Lung (tissue), 12 donors: ENCODE results near the gene CAPN13. TPM values are rescaled to one million over a fixed set of nuclear protein-coding genes. Genes with fewer than 3 reads are reported as not detected.

ENCODE experiments used
- ATAC-seq: fragments of 200-7000 bp; cut with Tn5 transposase; one replicate; pipeline ENCODE4 v1.9.1; 2020; ENCODE audit warnings: moderate number of reproducible peaks; ENCODE audit not compliant: insufficient read depth, low FRiP score
- DNase-seq, 3 donors: peaks; one replicate each; pipeline ENCODE4 v3.0.0-alpha.2; 2013 to 2017
- H3K27ac ChIP-seq, 2 donors: one replicate each; pipeline ENCODE4 v1.5.1; 2013; ENCODE audit warnings: mild to moderate bottlenecking in 2 of 2, moderate library complexity in 2 of 2, control low read depth in 1 of 2, inconsistent platforms in 1 of 2, low read depth in 1 of 2, low read length in 1 of 2
- H3K27me3 ChIP-seq, 3 donors: one replicate each; pipeline ENCODE4 v1.5.1; 2013; ENCODE audit warnings: low read length in 2 of 3; ENCODE audit not compliant: control insufficient read depth in 3 of 3, insufficient read depth in 3 of 3
- H3K36me3 ChIP-seq, 4 donors: one replicate each; pipeline ENCODE4 v1.5.1; 2013; ENCODE audit warnings: low read length in 4 of 4, mild to moderate bottlenecking in 1 of 4, moderate library complexity in 1 of 4; ENCODE audit not compliant: control insufficient read depth in 4 of 4, insufficient read depth in 4 of 4
- H3K4me1 ChIP-seq, 5 donors: one replicate each; pipeline ENCODE4 v1.5.1; 2013; ENCODE audit warnings: low read length in 5 of 5, mild to moderate bottlenecking in 2 of 5, moderate library complexity in 1 of 5; ENCODE audit not compliant: control insufficient read depth in 5 of 5, insufficient read depth in 5 of 5
- H3K4me3 ChIP-seq: one replicate; pipeline ENCODE4 v1.5.1; 2013; ENCODE audit warnings: mild to moderate bottlenecking, control low read depth, moderate library complexity
- H3K9ac ChIP-seq, 2 donors: one replicate each; pipeline ENCODE4 v1.5.1; 2013; ENCODE audit warnings: low read length in 2 of 2, control low read depth in 1 of 2; ENCODE audit not compliant: insufficient read depth in 1 of 2
- H3K9me3 ChIP-seq, 4 donors: one replicate each; pipeline ENCODE4 v1.5.1; 2013; ENCODE audit warnings: low read length in 3 of 4, mild to moderate bottlenecking in 1 of 4, moderate library complexity in 1 of 4; ENCODE audit not compliant: control insufficient read depth in 4 of 4, insufficient read depth in 3 of 4
- WGBS, 2 donors: extraction: QIAGEN DNeasy Blood & Tissue Kit; methylation state at CpG; one replicate each; pipeline ENCODE4 v1.1.7; 2013; 5-methylcytosine and 5-hydroxymethylcytosine counted together
- polyA plus RNA-seq, 2 donors: library from polyadenylated mRNA; stranded (reverse); fragments of 200-250 nt; gene quantifications; one replicate each; pipeline ENCODE4 v1.2.1, GENCODE V29; 2013
- total RNA-seq, 2 donors: library from RNA; depleted of rRNA in 1 of 2; stranded (reverse); fragments of >200 nt in 1 of 2; gene quantifications; one replicate each; pipeline ENCODE4 v1.2.1, GENCODE V29; 2014 to 2021
- TF ChIP-seq, protein P1 (sequence below): IDR thresholded peaks from 2 replicates; pipeline ENCODE4 v1.5.1; 2012; ENCODE audit warnings: mild to moderate bottlenecking; ENCODE audit errors: control extremely low read depth, extremely low read depth
- donor health status: control.
- donor health status: control.
- donor health status: Bipolar disorder and iron deficiency.
- donor health status: healthy.
- donor health status: DM: yes; HTN: yes; CAD: no.

CAPN13 gene
- total and polyA plus RNA-seq, 4 donors, result 6.6 to 31.6 (median 8.2) TPM

DNA sequence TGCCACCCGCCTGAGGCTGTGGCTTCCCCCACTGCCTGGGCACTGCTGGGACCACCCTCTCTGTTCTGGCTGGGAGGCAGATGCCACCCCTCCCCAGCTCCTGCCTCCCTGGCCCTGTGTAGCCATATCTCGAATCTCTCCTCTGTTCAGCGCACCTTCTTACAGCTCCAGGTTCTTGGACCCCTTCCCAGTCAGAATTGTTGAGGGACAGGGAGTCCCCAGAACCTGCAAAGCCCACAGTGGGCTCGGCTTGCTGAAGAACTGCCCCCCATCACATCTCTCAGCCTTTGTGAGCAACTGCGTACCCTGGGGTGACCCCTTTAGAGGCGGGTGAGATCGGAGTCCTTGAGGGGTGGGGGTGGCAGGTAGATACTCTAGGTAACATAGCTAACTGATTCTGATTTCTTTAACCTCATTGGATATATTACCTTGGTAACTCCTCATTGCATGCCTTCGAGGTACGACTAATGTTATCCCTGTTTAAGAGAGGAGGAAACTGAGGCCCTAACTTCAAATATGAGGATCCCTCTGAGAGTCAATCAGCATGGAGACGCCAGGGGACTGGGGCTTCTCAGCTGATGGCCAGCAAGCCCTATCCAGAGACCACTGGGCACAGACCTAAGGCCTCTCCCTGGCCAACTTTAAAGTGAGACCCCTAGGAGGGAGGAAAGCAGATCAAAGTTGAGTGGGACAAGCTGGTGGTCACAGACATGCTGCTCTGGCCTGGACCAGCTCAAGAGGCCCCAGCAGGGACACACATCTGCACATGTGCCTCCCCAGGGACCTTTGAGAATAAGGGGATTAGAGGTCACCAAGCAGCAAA lies 101.3 kb downstream of the CAPN13 start:
- 95 to 97% methylated on average over 10 of the region's 10 CpGs for WGBS, 2 donors
- TF ChIP-seq, protein P1, sequence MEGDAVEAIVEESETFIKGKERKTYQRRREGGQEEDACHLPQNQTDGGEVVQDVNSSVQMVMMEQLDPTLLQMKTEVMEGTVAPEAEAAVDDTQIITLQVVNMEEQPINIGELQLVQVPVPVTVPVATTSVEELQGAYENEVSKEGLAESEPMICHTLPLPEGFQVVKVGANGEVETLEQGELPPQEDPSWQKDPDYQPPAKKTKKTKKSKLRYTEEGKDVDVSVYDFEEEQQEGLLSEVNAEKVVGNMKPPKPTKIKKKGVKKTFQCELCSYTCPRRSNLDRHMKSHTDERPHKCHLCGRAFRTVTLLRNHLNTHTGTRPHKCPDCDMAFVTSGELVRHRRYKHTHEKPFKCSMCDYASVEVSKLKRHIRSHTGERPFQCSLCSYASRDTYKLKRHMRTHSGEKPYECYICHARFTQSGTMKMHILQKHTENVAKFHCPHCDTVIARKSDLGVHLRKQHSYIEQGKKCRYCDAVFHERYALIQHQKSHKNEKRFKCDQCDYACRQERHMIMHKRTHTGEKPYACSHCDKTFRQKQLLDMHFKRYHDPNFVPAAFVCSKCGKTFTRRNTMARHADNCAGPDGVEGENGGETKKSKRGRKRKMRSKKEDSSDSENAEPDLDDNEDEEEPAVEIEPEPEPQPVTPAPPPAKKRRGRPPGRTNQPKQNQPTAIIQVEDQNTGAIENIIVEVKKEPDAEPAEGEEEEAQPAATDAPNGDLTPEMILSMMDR, result no peak
- no peak for DNase-seq
- H3K27me3 ChIP-seq, result no peaks in the 10 kb centered on the region
- no peak overlapping the region for H3K27ac ChIP-seq
- no peak overlapping the region for H3K9ac ChIP-seq
- H3K9me3 ChIP-seq, result peaks cover 0 to 12% (median 6%) of the 10 kb centered on the region in 4 donors
- no peaks in the 10 kb centered on the region for H3K36me3 ChIP-seq
- H3K4me1 ChIP-seq, result peaks cover 0 to 6% (median 0%) of the 10 kb centered on the region in 5 donors
- no peak overlapping the region for H3K4me3 ChIP-seq
- ATAC-seq, result no peak

DNA sequence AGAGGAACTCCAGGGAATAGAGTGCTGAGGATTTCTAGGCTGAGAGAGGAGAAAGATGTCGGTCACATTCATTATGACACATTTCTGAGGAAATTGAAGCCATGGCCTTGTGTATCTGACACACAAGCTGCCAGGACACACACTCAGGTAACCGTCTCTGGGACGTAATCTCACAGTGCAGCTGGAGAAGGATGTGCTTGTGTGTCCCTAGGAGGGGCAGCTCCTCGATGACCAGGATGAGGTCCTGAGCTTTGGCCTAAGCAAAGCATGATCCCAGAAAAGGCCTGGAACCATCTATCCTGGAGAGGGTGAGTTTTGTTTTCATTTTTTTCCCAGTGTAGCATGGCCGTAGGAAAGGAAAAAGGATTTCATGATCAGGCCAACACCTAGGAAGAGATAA lies 102.2 kb downstream of the CAPN13 start:
- DNase-seq (no peak), ATAC-seq (no peak)
- Histone ChIP-seq H3K27me3 (no peaks in the 10 kb centered on the region), H3K4me1 (peaks cover 0 to 6% (median 0%) of the 10 kb centered on the region in 5 donors), H3K36me3 (no peaks in the 10 kb centered on the region), H3K27ac (no peak overlapping the region), H3K9ac (no peak overlapping the region), H3K4me3 (no peak overlapping the region), H3K9me3 (peaks cover 0 to 16% (median 6%) of the 10 kb centered on the region in 4 donors)
- 76 to 80% methylated on average over 5 of the region's 5 CpGs for WGBS, 2 donors
- TF ChIP-seq, protein P1, result no peak

DNA sequence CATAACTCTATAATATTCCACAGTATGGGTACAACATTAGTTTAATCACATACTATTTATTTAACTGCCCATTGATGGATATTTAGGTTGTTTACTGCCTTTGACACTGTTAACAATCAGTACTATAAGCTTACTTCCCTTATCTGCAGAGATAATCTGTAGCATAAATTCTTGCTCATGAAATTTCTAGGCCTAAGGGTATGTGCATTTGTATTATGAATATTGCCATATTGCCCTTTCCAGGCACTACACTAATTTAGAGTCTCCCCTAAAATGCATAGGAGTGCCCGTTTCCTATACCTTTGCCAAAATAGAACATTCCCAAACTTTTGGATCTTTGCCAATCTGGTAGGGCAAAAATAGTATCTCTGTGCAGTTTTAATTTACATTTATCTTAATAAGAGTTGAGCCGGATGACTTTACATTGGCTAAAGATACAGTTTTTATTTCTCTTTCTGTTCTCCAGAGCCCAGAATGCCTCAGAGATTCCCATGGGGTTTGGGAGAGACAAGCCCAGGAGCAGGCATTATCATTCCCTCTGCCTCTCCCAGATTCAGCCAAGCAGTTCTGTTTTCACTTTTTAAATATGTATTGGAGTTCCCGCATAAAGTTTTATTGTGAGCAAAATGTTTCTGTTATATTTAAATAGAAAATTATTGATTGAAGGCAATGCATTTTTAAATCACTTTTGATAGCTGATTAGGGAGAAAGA lies 102.8 kb downstream of the CAPN13 start:
- Histone ChIP-seq H3K36me3 (no peaks in the 10 kb centered on the region), H3K4me3 (no peak overlapping the region), H3K27me3 (no peaks in the 10 kb centered on the region), H3K4me1 (peaks cover 0 to 6% (median 0%) of the 10 kb centered on the region in 5 donors), H3K9me3 (peaks cover 0 to 16% (median 6%) of the 10 kb centered on the region in 4 donors), H3K9ac (no peak overlapping the region), H3K27ac (no peak overlapping the region)
- ATAC-seq (no peak), DNase-seq (no peak)
- TF ChIP-seq, protein P1, result no peak
- WGBS, 2 donors, result 83 to 92% methylated on average over 3 of the region's 3 CpGs
